WI38 (cell line): Measurements from ENCODE around the gene PSMG4.

Experiments used
- H3K4me3 ChIP-seq: 2 replicates; pipeline ENCODE4 v1.5.1; 2011; ENCODE audit warnings: low read depth, mild to moderate bottlenecking, control low read depth, low read length
- TF ChIP-seq, protein P1 (sequence below): IDR thresholded peaks from 2 replicates; pipeline ENCODE4 v1.5.1; 2012; ENCODE audit warnings: low read depth, mild to moderate bottlenecking, control low read depth, low read length

The PSMG4 gene, protein sequence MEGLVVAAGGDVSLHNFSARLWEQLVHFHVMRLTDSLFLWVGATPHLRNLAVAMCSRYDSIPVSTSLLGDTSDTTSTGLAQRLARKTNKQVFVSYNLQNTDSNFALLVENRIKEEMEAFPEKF

DNA sequence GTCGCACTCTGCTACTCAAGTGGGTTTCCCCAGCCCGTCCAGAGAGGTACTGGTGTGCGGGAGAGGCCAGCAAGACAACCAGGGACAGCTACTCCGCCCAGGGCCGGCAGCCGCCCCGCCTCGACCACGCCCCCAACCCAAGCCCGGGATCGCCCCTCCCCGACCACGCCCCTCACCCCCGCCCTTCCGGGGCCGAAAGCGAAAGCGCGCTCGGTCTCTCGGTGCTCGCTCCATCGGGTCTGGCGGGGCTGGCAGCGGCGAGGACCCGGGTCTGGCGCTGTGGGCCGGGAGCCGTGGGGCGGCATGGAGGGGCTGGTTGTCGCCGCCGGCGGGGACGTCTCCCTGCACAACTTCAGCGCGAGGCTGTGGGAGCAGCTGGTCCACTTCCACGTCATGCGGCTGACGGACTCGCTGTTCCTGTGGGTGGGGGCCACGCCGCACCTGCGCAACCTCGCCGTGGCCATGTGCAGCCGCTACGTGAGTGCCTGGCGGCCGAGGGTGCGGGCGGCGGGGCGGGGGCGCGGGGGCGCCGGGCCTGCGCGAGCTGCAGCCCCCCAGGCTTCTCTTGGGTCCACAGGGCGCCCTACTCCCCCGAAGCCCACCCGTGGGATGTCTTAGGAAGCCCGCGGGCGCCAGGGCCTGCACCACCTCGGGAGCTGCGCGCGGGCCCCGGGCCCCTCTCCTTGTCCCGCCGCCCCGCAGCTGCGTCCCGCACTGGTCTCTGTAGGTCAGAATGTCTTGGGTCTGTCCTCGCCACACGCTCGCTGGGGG, at the start of gene PSMG4:
PSMG4 (plus strand) TSS at position 228 of the 771 bp plus-strand sequence; CDS start at position 304, 76 bp downstream.
- H3K4me3 ChIP-seq, result peak within 1 kb of the TSS; percentile 86

GRCh38 chr6:3209114-3210023, 49.4 kb upstream of the PSMG4 start:
- 0 out of 2 replicates have a peak overlapping the region, but pooled peaks have one; percentile 3 for H3K4me3 ChIP-seq
- TF ChIP-seq, protein P1, sequence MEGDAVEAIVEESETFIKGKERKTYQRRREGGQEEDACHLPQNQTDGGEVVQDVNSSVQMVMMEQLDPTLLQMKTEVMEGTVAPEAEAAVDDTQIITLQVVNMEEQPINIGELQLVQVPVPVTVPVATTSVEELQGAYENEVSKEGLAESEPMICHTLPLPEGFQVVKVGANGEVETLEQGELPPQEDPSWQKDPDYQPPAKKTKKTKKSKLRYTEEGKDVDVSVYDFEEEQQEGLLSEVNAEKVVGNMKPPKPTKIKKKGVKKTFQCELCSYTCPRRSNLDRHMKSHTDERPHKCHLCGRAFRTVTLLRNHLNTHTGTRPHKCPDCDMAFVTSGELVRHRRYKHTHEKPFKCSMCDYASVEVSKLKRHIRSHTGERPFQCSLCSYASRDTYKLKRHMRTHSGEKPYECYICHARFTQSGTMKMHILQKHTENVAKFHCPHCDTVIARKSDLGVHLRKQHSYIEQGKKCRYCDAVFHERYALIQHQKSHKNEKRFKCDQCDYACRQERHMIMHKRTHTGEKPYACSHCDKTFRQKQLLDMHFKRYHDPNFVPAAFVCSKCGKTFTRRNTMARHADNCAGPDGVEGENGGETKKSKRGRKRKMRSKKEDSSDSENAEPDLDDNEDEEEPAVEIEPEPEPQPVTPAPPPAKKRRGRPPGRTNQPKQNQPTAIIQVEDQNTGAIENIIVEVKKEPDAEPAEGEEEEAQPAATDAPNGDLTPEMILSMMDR, result no peak

More for the DNA sequence above, at the start of gene PSMG4:
- TF ChIP-seq, protein P1, result no peak

- no peak overlapping the region for H3K4me3 ChIP-seq
- TF ChIP-seq, protein P1, result no peak
Observed at GRCh38 chr6:3210024-3210610, 48.6 kb upstream of the PSMG4 start.

DNA sequence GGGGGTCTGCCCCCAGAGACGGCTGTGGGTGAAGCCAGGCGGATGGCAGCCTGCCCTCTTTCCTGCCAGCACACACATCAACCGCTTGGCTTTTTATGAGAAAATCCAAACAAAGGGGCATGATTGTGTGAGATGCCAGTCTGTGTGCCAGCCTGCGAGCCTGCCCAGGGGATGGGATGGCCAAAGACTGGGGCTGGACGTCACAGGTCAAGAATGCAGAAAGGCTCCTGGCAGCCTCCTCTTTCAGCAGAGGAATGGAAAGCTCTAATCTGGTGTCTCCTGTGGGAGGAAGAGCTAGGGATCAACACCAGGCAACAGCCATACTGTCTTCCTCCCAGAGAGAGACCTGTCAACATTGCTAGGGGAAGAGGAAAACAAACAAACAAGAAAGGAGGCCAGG, 47.1 kb upstream of the PSMG4 start:
- TF ChIP-seq, protein P1, result no peak

DNA sequence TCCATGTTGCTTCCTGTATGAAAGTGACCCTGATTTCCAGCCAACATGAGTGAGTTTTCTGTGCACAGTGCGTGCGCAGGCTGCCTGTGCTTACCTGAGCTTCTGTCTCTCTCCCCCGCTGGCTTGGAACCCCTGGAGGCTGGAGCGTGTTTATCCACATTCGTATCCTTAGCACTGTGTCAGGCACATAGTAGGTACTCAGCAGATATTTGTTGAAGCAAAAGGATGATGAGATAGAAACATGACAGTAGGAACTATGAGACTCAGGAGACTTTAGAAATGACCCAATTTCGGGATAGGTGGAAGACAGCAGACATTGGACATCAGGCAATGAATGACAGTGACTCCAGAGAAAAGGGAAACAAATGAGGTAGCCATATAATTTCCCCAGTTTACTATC, 46.5 kb upstream of the PSMG4 start:
- TF ChIP-seq, protein P1, result no peak
- H3K4me3 ChIP-seq, result no peak overlapping the region

More for the DNA sequence above, 47.1 kb upstream of the PSMG4 start:
- H3K4me3 ChIP-seq, result no peak overlapping the region

GRCh38 chr6:3213334-3213695, 45.4 kb upstream of the PSMG4 start:
- H3K4me3 ChIP-seq, result no peak overlapping the region
- TF ChIP-seq, protein P1, result no peak
